GM19099 (cell line): ENCODE results near the gene MEIS2.

Experiments used
- POLR2A ChIP-seq: IDR thresholded peaks from 3 replicates; pipeline ENCODE4 v1.6.1; 2011; ENCODE audit warnings: low read depth; ENCODE audit not compliant: insufficient read length; ENCODE audit errors: extremely low read depth

MEIS2 gene

DNA sequence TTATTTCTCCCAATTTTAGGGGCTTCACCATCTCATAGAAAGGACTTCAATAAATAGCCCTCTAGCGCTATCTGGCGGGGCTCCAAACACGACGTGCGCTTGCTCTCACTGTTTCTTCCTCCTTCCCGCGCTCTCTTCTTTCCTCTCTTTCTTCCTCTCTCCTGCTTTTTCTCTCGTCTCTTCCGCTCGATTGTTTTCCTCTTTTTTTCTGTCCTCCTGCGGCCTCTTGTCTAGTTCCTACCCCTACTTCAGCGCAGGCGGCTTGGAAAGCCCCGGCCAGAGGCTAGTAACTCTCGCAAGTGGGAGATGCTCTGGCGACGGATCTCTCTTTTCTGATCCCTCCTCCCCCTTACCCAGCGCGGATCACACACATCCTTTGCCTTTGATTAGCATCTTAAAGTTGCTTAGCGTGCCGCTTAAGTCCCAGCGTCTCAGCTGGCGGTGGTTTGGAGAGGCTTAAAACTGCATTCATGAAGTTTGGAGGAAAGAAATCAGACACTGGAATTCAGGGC, 6.2 kb upstream of the MEIS2 start:
- TF ChIP-seq POLR2A = no peak

GRCh38 chr15:37105889-37106288, 5.5 kb upstream of the MEIS2 start:
- TF ChIP-seq POLR2A = no peak

- TF ChIP-seq POLR2A = no peak
Observed at GRCh38 chr15:37105029-37105428, 4.7 kb upstream of the MEIS2 start.

DNA sequence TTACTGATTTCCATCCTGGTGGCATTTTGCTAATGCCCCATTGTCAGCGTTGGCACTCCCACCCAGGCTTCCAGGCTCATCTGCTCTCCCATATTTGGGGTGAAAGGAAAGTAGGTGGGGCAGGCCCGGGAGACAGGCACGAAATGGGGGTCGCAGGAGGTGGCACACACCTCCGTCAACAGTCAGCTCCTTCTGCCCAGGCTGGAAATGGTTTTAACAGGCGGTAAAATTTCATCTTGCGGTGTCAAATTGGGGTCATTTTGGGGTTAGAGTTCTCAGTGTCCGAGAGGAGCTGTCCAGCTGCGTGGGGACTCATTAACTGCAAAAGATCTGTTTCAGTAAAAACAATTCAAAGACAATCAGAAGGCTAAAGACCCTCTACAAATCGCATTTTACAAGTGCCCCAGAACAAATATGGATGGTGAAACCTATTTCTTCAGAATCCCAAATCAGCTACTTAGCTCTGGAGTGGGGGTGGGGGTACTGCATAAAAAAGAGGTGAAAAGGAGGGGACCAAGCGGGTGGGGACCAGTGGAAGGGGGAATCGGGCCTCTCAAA, 4.2 kb upstream of the MEIS2 start:
- TF ChIP-seq POLR2A = no peak

DNA sequence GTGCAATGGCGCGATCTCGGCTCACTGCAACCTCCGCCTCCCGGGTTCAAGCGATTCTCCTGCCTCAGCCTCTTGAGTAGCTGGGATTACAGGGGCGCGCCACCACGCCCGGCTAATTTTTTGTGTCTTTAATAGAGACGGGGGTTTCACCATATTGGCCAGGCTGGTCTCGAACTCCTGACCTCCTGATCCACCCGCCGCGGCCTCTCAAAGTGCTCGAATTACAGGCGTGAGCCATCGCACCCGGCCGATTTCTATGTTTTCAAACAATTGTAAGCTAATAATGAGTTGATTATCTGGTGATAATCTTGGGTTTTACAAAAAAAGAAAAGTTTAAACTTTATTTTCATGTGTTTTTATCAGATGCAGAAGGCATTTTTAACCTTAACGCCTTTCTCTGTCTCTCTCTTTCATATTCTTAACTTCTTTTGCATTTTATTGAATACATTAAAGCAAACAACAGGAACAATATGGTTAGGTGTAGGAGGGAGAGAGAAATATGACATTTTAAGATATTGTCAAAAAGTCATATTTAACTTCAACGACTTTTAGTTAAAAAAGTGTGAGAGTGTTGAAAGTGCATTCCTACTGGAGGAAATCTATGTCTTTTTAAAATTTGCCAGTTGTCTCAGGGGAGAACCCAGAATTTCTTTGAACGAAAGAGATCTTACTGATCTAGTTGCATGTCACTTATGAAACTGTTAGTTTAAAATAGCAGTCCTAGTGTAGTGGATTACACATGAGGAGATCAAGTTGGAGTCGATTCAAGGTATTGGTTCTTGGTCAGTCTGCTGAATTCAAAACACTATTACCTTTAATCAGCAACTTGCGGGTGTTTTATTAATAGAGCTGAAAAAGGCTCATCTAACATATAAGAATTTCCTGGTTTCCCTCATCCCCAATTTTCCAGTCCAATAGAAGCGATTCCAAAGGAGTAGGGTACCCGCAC, 3.4 kb upstream of the MEIS2 start:
- no peak for TF ChIP-seq POLR2A

DNA sequence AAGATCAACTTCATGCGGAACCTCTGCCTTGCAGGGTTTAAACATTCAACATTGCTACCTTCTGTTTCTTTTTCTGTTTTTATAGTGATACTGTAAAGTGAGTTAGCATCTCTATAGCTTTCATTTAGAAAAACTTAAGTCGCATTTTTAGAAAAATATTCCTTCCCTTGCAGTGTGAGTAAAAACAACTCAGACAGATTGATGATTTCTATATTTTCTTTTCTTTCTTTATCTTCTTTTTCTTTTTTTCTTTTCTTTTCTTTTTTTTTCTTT, 2.8 kb upstream of the MEIS2 start:
- TF ChIP-seq POLR2A = no peak

- TF ChIP-seq POLR2A = no peak
Observed at GRCh38 chr15:37102305-37103162, 2.2 kb upstream of the MEIS2 start.

DNA sequence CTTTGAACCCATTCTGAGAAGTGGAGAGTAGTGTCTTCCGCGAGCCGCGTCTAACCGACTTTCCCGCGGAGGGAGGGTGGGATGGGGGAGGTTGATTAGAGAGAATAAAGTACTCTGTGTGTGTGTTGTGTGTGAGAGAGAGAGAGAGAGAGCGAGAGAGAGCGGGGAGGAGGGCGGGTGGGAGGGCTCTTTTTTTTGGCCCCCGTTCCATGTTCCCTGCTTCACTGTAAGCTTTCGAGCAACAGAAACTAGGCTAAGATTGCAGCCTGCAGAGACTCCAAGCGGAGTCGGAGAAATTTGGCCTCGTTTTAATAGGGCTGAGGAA, 1.6 kb upstream of the MEIS2 start:
- TF ChIP-seq POLR2A = no peak

DNA sequence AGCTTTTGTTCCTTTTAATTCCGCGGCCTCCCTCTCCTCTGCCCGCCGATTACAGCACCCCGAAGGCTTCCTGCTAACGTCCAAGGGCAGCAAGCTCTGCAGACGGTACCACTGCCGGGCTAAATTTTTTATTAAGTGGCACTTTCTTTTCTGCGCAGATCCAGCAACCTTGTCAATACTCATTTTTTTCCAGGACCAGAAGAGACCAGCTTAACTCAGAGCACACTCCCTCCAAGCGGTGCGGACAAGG, 542 bp upstream of the MEIS2 start:
- TF ChIP-seq POLR2A = no peak

DNA sequence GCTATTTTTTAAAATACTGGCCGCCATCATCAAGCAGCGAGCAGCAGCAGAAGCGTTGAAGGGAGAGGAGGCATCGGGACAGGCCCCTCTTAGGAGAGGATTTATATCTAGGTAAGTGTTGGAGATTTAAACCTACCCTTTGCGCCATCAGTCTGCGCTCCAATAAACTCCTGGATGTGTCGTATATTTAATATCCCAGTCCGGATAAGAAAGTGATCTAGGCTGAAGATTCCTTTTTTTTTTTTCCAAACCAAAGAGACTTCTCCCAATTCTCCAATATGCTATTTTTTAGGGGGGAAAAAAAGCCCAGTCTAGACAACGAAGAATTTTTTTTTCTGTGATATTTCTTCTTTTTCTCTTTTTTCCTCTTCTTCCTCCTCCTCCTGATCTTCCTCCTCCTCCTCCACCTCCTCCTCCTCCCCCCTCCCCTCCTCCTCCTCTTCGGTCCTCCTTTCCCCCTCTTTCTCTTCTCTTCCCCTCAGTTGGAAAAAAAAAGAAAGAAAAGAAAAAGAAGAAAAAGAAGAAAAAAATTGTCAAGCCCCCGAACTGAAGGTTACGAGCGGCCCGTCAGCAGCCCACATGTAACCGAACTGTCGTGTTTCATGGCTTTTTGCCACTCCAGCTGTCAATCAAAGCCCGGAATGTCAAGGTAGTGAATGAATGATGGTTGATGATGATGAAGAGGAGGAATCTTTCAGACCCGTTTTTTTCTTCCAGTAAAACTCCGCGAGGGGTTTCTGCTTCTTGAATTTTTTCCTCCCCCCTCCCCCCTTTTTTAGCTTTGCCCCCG, 835 bp downstream of the MEIS2 start:
- TF ChIP-seq POLR2A = no peak

DNA sequence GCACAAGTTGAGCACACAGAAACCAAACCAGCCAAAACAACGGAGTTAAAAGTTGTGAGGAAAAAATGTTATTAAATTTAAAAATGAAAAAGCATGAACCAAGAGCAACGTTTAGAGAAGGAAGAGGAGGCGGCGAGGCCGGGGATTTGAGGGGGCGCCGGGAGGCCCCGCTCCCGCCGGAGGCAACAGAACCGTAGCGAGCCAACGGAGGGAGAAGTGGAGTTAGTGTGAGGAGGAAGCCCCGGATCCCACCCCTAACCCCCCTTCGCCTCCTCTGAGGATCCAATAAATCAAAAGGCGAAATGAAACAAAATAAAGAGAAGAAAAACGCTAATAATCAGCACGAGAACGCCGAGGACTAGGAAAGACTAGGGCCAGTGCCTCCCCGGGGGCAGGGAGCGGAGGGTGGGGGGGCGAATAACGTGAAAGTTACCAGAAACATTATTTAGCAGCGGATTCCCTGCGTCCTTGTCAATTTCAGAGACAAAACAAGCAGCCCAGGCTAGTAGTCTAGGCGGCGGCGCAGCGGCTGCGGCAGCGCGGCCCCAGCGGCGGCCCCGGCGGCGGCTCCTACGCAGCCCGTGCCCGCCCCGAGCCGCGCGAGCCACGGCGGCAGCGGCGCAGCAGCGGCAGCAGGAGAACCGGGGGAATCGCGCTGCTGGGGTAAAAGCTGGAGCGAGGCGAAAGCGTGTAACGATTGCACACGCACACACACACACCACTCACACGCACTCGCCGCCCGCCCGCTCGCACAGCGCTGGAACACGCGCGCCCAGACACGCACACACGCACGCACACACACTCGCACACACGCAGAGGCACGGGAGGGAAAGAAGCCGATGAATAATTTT, 1.7 kb downstream of the MEIS2 start:
- no peak for TF ChIP-seq POLR2A

DNA sequence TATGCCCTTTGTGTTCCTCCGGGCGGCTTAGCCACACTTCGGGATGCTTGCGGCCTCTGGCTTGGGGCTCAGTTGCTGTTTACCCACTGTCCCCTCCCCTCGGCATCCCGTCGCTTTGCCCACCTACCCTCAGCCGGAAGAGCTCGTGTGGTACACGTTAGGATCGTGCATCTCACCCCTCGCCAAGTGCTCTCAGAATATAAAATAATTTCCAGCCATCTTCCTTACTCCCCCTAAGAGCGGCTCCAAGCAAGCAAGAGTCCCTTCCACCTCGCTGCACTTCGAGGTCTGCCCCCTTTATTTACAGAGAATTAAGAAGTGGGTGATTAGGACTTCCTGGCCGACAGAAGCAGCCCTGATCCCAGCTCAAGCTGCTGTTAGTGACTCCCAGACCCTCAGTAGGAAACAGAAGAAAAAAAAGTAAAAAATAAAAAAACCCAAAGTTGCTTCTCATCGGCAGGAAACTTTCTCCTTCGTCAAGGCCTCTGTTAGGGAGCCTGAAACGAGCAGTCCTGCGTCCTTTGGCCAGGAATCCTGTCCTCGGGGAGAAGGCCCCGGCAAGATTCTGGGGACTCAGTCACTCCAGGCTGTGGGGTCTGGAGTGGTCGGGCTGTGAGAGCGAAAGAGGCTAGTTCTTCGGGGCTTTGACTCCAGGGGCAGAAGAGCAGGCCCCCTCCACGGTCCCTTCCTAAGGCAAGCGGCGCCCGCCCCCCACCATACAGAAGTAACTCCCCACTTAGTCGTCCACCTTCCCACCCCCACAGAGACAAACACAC, 3.0 kb downstream of the MEIS2 start:
- no peak for TF ChIP-seq POLR2A

GRCh38 chr15:37096558-37097143, 3.7 kb downstream of the MEIS2 start:
- TF ChIP-seq POLR2A = no peak
